HG02610 (cell line): ENCODE data around the gene NAPB.
"Not testable (repeated sequence)": the region's sequence is repeated elsewhere in the genome, so short reads cannot be mapped to it uniquely, and the experiment has no call there.

ENCODE experiments used
- ATAC-seq: cut with Tn5 transposase; IDR thresholded peaks from one replicate; pipeline ENCODE4 v1.9.1; 2021; ENCODE audit warnings: mild to moderate bottlenecking, moderate library complexity; ENCODE audit not compliant: unreplicated experiment

Gene NAPB

DNA sequence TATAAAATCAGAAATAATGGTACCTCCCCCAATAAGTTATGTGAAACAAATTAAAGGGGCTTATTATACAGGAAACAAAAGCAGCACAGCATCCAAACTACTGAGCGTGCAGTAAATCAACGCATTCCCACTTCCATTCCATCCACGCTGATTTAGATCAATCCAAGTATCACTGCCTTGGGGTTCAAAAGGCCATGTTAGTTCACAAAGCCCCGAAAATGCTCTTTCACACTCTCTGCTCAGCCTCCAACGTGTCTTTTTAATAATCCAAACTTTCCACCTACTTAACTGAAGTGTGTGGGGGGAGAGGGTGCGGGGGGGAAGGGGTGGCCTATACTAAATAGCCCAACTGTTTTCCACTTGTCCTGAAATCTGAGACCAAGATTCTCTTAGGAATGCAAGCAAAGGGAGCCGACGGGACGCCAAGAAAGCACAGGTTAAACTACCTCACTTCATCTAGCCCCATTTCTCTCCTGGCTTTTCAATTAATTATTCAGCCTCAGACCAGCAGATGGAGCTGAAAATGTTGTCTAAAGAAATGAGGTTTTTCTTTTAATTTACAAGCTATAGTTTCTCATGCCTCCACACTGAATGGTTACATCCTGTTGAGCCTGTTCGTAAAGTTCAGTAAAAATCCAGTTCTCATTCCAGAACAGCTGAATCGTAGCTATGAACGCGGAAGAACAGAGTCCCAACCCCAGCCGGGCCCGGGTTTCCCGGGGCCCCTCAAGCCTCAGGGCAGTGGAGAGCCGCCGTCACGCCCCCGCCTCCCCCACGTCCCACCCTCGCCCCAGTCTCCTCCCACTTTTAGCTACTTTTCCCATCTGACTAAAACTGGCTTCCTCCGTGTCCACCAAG is 71.7 kb downstream of the NAPB start:
- ATAC-seq = peak; percentile 37

DNA sequence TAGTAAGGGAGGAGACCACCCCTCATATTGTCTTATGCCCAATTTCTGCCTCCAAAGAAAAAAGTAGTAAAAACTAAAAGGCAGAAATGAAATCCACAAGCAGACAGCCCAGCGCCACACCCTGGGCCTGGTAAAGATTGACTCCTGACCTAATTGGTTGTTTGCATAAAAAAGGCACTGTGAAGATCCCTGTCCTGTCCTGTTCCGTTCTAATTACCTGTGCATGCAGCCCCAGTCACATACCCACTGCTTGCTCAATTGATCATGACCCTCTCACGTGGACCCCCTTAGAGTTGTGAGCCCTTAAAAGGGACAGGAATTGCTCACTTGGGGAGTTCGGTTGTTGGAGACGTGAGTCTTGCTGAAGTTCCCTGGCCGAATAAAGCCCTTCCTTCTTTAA is 72.8 kb downstream of the NAPB start:
- ATAC-seq = not testable (repeated sequence)

DNA sequence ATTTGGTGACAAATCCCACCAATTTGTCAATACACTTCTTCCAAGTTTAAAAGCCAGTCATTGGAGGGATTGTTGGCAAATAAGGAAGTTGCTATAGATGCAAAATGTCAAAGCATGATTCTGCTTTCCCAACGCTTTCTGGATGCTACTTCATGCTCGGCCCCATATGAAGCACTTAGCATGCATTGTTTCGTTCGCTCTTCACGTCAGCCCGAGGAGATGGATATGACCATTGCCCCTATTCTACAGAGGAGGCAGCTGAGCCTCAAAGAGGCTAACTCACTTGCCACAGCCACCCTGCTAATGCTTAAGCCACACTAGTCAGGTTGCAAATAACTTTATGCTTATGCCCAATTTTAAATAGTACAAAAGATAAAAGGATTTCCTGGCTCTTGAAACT is 73.5 kb downstream of the NAPB start:
- no peak for ATAC-seq

DNA sequence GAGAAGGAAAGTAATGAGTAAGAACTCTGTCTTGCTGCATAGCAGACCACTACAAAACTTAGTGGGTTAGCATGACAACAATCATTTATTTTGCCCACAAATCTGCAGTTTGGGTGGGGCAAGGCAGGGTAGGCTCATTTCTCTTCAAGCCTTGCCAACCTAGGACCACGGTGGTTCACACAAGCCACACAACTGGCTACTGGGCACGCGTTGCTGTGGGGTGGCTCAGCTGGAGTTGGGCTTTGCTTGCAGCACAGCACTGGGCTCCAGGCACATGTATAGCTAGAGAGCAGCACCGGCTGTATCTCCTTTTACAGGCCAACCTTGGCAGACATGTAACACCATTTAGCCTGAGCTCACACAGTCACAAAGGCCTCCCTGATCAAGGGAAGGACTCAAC is 75.3 kb downstream of the NAPB start:
- ATAC-seq = no peak

DNA sequence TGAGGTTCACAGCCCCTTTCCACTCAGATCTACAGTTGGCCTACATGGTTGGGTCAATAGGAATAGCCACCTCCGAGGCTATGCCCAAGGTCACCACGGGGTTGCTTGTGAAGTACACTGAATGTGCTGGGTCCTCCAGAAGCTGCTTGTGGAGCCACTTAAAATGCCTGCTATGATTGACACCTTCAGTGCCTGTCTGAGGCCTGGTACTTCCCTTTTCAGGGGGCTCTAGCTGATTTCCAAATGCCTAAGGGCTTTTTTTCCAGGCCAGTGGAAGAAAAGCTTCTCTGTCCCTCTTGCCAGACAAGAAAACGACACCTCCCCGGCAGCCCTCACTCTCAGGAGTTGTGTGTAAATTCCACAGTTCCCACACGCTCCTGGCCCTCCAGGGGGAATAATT is 77.0 kb downstream of the NAPB start:
- no peak for ATAC-seq

DNA sequence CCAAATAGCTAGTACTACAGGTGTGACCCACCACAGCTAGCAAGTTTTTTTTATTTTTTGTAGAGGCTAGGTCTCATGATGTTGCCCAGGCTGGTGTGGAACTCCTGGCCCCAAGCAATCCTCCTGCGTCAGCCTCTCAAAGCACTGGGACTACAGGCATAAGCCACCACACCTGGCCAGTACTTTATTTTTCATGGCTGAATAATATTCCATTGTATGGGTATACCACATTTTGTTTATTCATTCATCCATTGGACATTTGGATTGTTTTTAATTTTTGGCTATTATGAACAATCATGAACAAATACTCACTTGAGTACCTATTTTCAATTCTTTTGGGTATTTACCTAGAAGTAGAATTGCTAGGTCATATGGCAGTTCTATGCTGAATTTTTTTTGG is 77.7 kb downstream of the NAPB start:
- ATAC-seq = no peak

DNA sequence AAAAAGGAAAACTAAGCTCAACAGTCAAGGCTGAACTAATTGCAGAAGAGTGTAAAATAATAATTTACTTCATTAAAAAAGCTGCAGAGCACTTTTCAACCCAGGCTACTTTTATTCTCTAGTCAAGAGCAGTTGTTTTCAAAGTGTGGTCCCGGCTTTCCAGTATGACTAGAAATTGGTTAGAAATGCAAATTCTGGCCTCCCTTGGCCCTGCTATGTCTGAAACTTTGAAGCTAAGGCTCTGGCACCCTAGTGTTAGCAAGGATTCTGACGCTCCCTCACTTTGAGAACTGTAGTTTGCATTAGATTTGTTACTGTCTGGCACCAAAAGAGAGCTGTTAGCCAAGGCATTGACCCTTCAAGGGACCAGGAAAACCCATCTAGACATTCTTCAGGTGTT is 80.2 kb downstream of the NAPB start:
- peak; percentile 73 for ATAC-seq

DNA sequence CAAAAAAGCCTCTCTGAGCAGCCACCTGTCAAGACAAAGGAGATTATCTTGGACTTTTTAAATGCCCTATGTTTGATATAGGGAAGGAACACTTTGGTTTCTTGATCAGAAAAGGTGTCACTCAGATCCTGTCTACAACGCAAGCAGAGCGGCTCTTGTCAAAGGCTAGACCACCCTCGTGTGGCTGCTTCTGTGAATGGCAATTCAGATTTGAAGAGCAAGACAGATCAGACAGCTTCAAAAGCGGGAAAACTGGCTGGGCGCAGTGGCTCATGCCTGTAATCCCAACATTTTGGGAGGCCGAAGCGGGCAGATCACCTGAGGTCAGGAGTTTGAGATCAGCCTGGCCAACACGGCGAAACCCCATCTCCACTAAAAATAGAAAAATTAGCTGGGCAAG is 80.8 kb downstream of the NAPB start:
- no peak for ATAC-seq

DNA sequence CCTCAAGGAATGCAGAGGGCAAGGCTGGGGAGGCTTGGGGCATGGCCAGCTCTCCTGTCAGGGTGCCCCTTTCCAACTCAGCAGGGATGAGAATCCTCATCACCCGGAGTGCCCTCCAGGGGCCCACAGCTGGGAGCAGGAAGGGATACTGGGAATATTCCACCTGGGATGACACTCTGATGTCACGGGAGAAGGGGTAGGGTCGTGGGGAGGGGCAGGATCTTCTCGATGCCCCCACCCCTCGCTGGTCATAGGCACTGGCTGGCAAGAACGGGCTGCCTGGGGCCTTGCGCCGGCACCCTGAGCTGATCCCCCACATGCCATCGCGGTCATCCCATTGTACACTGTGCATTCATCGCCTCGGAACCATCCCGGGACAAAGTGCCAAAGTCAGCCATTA is 81.3 kb downstream of the NAPB start:
- ATAC-seq = no peak

DNA sequence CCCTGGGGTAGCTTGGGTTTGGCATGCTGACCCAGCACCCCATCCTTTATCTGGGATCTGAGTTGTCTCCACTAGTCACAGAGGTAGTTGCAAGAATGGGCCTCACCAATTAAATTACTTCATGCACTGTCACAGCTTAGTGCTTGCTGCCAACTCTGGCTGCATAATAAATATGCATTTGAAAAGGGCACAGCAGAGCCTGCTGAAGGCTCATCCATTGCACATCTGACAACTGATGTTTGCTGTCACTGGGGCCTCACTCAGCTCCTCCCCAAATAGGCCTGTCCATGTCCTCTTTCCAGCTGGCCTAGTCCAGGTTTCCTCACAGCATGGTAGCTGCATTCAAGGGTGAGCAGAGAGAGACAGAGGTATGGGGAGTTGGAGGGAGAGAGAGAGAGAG is 84.0 kb downstream of the NAPB start:
- ATAC-seq = no peak

DNA sequence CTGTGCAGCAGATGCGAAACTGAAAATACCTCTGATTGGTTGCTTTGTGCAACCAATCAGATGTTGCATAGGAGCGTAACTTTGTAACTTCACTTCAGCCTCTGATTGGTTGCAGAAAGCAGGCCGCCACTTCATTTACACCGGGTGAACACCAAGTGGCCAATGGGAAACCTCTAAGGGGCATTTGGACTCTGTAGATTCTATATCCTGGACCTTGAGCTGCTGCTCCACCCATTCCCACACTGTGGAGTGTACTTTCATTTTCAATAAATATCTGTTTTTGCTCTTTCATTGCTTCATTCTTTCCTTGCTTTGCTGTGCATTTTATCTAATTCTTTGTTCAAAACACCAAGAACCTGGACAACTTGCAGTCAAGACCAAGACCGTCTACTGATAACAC is 84.8 kb downstream of the NAPB start:
- no peak for ATAC-seq

DNA sequence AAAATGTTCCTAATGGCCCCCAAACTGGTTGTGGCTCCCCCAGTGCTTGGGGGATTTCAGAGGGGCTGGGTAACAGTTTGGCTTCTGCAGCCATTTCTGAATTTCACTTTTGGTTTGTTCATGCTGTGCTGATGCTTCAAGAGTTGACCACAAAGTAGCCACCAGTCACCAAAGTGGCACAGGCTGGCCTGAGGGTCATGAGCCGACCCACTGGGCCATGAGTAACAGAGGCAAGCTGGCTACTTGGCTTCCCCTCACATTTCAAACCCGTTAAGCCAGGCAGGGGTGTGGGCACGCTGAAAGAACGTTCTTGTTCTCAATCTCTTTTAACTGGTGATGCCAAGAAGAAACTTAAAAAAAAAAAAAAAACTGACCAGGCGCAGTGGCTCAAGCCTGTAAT is 85.8 kb downstream of the NAPB start:
- ATAC-seq = no peak

DNA sequence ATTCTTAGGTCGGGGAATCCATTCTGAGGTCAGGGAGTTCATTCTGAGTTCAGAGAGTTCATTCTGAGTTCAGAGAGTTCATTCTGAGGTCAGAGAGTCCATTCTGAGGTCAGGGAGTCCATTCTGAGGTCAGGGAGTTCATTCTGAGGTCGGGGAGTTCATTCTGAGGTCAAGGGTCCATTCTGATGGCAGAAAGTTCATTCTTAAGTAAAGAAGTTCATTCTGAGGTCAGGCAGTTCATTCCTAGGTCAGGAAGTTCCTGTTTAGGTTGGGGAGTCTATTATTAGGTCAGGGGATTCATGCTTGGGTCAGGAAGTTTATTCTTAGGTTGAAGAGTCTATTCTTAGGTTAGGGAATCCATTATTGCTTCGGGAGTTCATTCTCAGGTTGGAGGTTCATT is 87.2 kb downstream of the NAPB start:
- no peak for ATAC-seq

DNA sequence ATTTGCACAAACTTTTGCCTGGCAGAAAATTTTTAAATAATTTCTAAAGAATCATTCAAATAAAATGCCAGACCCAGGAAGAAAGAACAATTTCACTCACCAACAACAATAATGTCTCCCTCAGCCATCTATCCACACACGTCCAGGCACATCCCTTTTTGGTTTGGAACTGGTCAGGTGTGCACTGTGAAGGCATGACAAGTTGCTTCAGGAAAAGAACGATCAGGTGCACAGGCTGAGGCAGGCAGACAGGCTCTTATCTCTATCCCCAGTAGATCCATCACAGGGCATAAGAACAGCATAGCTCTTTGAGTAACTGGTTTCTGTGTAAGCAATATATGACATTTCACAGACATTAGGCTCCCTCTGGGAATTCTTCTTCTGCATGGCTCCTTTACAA is 88.8 kb downstream of the NAPB start:
- no peak for ATAC-seq

DNA sequence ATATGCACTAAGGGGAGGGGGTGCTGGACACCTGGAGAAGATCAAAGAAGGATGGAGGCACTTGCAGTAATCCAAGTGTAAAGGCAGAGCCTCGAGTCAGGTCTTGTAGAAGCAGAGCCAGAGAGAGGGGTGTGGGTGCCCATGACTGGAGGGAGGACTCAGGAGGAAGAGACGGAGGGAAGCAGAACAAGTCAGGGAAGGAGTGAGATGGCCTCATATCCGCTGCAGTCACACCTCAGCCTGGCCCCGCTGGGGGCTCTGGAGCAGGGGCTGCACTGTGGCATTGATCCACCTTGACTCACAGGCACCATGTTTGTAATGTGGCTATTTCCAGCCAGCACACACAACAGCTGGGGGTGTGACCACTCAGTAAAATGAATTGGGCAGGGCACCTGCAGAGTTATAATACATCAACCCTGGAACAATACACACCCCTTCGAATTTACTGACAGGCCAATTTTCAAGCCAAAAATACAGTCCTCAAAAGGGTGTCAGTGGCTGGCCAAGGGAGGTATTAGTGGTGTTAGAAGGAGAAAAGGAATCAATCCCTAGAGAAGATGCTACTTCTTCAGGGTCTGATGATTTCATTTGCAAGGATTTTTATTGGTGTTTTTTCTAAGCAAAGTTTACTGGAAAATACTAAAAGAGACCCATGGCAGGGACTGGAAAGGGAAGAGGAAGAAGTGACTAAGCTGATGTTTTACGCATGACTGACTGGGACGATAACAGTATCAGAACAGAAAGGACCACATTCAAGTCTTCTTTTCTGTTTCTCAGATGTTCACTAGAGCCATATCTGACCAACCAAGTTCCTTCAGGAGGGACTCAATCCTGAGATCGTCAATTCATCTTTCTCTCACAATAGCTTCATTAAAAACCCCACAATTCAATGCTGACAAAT is 89.6 kb downstream of the NAPB start:
- ATAC-seq = no peak

DNA sequence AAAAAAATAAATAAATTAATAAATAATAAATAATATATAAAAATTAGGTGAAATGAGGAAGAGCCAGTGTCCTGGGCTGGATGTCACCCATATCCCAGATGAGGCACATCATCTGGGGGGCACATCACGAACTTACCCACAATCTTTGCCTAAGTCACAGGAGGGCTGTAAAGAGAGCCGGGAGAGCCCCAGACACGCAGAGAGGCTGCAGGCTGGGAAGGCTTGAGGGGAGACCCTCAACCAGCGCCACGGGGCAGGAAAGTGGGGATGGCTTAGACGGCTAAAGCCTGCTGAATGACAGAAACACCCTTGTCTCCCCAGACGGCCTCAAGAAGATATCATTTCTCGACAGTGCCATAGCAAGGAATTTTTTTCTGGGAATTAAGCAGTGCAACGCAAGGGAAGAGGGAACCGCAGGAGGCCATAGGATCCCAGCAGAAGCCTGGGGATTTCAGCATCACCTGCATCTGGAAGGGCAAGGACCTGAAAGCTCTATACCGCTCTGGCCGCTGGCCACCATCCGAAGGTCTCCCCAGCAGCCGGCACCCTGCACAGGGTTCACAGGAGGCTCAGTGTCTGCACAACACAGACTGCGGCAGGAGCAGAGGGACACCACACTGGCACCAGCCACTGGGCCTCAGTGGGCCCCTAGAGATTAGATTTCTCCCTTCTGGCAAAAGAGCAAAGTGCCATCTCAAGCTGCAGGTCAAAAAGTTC is 93.5 kb downstream of the NAPB start:
- ATAC-seq = no peak

DNA sequence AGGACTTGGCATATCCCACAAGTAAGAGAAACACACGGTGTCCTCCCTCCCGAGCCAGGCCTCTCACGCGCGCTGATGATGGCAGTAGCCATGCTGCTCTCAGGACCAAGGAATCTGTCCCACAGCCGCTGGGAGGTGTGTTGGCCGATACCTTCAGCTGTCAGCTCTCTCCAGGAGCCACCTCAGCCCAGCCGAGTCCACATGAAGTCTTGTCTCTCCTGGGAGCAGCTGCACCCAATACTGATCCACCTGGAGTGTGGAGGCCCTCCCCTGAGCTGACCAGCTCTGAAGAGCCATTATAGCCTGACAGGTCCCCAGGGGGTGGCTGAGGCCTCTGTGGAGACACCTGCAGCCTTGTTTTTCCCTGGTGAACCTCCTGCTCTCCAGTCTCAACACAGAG is 94.5 kb downstream of the NAPB start:
- ATAC-seq = no peak

DNA sequence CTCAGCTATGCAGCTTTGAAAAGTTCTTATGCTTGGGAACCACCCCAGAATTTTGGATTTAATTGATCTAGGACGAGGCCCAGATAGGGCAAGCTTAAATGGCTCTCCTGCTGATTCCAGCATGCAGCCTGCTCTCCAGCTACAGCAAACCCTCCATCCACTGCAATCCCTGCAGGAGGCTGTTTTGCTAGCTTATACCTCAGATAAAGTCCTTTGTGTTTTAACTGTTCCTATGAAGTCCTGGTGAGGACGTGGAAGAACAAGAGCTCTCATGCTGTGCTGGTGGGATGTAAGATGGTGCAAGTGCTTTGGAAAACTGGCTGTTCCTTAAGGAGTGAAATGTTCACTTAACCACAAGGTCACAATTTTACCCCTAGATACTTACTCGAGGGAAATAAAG is 96.2 kb downstream of the NAPB start:
- ATAC-seq = no peak
